Bladder microvascular endothelial cell (primary cell): ENCODE measurements around the gene MAPKAPK5. TPM values are rescaled to one million over a fixed set of nuclear protein-coding genes. Genes with fewer than 3 reads are reported as not detected.

Experiments
- total RNA-seq: library from RNA; depleted of rRNA; stranded (reverse); fragments of >200 nt; gene quantifications from 2 replicates; pipeline ENCODE4 v1.2.3, GENCODE V29; 2014

The MAPKAPK5 gene, protein sequence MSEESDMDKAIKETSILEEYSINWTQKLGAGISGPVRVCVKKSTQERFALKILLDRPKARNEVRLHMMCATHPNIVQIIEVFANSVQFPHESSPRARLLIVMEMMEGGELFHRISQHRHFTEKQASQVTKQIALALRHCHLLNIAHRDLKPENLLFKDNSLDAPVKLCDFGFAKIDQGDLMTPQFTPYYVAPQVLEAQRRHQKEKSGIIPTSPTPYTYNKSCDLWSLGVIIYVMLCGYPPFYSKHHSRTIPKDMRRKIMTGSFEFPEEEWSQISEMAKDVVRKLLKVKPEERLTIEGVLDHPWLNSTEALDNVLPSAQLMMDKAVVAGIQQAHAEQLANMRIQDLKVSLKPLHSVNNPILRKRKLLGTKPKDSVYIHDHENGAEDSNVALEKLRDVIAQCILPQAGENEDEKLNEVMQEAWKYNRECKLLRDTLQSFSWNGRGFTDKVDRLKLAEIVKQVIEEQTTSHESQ
- total RNA-seq, result 15.7 and 38.9 TPM in 2 replicates

DNA sequence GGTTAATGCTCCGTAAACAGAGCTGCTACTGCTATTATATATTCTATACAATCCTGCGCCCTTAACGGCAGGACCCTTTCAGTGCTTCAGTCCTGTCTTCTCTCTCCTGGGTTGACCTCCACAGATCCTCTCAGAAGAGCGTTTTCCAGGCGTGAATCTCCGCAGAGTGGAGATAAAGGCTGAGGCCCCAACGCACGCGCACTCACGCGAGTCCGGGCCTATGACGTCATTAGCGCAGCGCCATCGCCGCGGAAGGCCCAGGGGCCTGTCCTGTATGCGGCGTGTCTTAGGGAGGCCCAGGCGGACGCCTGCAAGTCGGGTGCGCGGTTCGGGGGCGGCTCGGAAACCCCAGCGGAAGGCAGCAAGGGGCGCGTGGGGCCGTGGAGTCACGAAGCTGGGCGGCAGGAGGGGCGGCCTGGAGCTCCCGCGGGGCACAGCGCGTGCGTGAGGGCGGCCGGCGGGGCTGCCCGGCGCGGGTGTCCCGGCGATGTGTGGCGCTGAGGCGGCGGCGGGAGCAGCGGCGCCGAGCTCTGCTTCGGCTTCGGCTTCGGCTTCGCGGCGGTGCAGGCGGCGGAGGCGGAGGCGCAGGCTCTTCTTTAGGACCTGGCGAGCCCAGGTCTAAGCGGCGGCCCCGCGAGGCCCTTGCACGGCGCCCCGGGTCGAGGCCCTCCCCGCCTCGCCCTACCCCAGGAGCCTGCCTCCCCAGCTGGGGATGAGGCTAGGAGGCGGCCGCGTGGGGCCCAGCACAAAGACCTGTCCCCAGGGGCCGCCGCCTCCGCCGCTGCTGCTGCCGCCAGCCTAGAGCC, at the start of gene MAPKAPK5:
TSS of gene MAPKAPK5 (plus strand) at position 479 of the 806 bp plus-strand sequence. CDS start 506 bp downstream, outside the sequence.

Other genes starting within 250 kb of the MAPKAPK5 start
- 15.4 and 40.9 TPM in 2 replicates for gene ATXN2, start 242.9 kb upstream of the MAPKAPK5 start, total RNA-seq
- 11.0 and 32.6 TPM in 2 replicates for gene BRAP, start 156.3 kb upstream of the MAPKAPK5 start, total RNA-seq
- 7.8 and 16.0 TPM in 2 replicates for gene ACAD10, start 156.2 kb upstream of the MAPKAPK5 start, total RNA-seq
- 19.3 and 61.5 TPM in 2 replicates for gene ALDH2, start 75.3 kb upstream of the MAPKAPK5 start, total RNA-seq
- gene TMEM116, start 170.9 kb downstream of the MAPKAPK5 start, total RNA-seq, result 2.1 and 3.5 TPM in 2 replicates
- gene ERP29, start 171.2 kb downstream of the MAPKAPK5 start, total RNA-seq, result 76.7 and 92.9 TPM in 2 replicates